RWPE1 (cell line): ENCODE data around the gene IFT172.

Source experiments
- CTCF ChIA-PET: fragments of 350-600 bp; sonication (Branson Sonifier 250); formaldehyde crosslinking; extraction: SDS; loops from one replicate; lab custom pipeline; 2021; lab: Yijun Ruan, JAX
- POLR2A ChIA-PET: fragments of 400-600 bp; formaldehyde crosslinking; extraction: SDS; loops from one replicate; lab custom pipeline; 2020; ENCODE audit warnings: antibody characterized with exemption; ENCODE audit not compliant: low non-redundant PET; lab: Yijun Ruan, JAX
- DNase-seq: peaks from one replicate; pipeline ENCODE4 v3.0.0; 2012; ENCODE audit warnings: low spot score
- H3K27ac ChIP-seq: fragments of 450-650 bp; 2 replicates; pipeline ENCODE4 v1.5.1; 2017
- TF ChIP-seq, protein P1 (sequence below): fragments of 450-650 bp; conservative IDR thresholded peaks from 2 replicates; pipeline ENCODE4 v1.5.1; 2017; ENCODE audit warnings: low read depth, mild to moderate bottlenecking

IFT172 gene

GRCh38 chr2:27422958-27423357 lies 66.6 kb downstream of the IFT172 start:
- DNase-seq = no peak
- ChIA-PET CTCF (no interaction called here), POLR2A (no interaction called here)
- TF ChIP-seq, protein P1, sequence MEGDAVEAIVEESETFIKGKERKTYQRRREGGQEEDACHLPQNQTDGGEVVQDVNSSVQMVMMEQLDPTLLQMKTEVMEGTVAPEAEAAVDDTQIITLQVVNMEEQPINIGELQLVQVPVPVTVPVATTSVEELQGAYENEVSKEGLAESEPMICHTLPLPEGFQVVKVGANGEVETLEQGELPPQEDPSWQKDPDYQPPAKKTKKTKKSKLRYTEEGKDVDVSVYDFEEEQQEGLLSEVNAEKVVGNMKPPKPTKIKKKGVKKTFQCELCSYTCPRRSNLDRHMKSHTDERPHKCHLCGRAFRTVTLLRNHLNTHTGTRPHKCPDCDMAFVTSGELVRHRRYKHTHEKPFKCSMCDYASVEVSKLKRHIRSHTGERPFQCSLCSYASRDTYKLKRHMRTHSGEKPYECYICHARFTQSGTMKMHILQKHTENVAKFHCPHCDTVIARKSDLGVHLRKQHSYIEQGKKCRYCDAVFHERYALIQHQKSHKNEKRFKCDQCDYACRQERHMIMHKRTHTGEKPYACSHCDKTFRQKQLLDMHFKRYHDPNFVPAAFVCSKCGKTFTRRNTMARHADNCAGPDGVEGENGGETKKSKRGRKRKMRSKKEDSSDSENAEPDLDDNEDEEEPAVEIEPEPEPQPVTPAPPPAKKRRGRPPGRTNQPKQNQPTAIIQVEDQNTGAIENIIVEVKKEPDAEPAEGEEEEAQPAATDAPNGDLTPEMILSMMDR = no peak
- no peak overlapping the region for H3K27ac ChIP-seq

GRCh38 chr2:27421660-27422250 lies 67.8 kb downstream of the IFT172 start:
- TF ChIP-seq, protein P1 = no peak
- H3K27ac ChIP-seq = no peak overlapping the region
- no peak for DNase-seq
- ChIA-PET POLR2A (no interaction called here), CTCF (interaction anchor here (0.7 kb wide), 1 partner anchor 189 kb away, joined by 3 read pairs; no protein-coding TSS in a partner anchor)

DNA sequence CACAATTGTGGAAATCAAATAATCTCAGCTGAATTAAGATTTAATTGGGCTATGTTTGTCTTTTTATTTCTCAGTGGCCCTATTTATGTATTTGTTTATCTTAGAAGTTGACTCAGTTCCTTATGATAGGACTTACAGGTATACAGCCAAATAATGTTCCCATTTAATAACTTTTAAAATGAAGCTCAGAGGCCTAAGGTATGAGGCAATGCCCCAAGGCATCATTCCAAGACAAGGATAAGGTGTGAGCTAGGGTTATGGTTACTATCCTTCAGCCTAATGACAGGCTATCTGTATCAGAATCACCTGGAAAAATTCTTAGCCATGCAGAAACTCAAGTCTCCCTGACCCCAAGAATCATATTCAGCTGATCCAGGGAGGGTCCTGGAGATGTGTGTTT lies 68.5 kb downstream of the IFT172 start:
- CTCF ChIA-PET = interaction anchor here (0.6 kb wide), 1 partner anchor 27 kb away, joined by 3 read pairs; no protein-coding TSS in a partner anchor
- POLR2A ChIA-PET = interaction anchor here (0.5 to 0.6 kb wide), 2 partner anchors 112 to 128 kb away, joined by 3 to 5 read pairs; no protein-coding TSS in a partner anchor
- TF ChIP-seq, protein P1 = no peak
- no peak overlapping the region for H3K27ac ChIP-seq
- DNase-seq = no peak

DNA sequence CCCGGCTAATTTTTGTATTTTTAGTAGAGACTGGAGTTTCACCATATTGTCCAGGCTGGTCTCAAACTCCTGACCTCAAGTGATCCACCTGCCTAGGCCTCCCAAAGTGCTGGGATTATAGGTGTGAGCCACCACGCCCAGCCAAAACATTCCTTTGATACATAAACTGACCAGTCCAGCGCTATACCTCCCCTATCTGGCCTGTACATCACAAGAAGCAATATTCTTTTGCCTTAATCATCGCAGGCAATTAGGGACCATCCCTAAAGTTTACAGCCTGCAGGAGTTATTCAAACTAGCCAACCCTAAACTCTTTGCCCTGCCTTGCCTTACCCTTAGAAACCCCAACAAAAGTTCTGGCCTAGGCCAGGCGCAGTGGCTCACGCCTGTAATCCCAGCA lies 73.4 kb downstream of the IFT172 start:
- TF ChIP-seq, protein P1 = no peak
- DNase-seq = no peak
- POLR2A ChIA-PET = no interaction called here
- H3K27ac ChIP-seq = no peak overlapping the region
- CTCF ChIA-PET = no interaction called here

DNA sequence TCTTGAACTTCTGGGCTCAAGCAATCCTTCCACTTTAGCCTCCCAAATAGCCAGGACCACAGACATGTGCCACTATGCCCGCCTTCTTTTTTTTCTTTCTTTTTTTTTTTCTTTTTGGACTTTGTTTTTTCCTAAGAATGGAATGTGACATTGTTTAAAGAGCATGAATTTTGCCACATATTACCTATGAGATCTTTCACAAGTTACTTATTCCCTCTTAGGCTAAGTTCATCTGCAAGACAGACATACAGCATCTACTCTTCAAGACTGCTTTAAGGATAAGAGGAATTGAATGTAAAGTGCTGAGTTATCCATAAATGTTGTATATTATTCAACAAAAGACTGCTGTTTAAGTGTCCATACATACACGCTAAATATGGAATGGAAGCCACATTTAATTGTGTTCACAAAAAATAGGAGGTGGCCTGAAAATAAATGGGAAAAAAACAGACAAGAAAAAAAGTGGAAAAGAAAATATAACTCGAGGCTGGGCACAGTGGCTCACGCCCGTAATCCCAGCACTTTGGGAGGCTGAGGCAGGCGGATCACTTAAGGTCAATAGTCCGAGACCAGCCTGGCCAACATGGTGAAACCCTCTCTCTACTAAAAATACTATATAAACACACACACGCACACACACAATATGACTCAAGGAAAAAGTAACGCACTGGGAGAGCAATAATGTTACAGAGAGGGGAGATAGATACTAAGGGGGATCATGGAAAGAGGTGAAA lies 77.0 kb downstream of the IFT172 start:
- CTCF ChIA-PET = no interaction called here
- H3K27ac ChIP-seq = no peak overlapping the region
- DNase-seq = no peak
- TF ChIP-seq, protein P1 = no peak
- POLR2A ChIA-PET = no interaction called here

DNA sequence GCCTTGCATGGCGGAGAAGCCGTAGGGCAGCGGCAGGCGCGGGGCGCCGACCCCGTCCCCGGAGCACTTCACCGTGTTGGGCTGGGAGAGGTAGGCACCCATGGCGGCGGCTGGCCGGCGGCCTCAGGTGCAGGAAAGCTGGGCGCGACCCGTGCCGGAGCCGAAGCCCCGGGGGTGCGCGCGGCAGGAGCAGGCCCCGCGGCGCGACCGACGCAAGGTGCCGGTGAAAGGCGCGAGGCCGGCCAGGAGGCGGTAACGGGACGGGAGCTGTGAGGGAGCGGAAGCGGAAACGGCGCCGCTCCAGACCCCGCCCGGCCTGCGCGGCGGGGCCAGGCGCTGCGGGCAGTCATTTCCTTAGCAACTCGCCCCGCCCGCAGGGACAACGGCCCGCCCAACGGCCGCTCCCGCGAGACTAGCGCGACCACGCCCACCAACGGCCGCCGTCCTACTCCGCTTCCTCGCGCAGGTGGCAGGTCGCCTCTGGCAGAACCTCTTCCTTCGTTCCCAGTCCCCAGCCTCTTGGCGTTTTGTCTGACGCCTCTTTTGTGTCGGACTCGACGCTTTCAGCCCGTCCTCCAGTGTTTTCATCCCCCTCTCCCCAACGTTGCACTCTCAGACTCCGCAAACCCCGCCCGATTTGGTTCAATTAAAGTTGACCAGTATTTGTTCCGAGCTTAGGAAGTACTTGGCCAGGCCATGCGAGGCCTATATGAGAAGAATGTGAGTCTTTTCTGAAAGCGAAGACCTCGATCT lies 80.0 kb downstream of the IFT172 start, which contains the start of gene PPM1G:
Gene PPM1G, minus strand, starts transcription at position 271 of the 753 bp plus-strand sequence. Its CDS starts 169 bp downstream, at position 102.
- CTCF ChIA-PET = interaction anchor here (0.6 to 2.9 kb wide), 2 partner anchors 20 to 30 kb away, joined by 4 to 19 read pairs; partner anchors contain the start of gene NRBP1
- H3K27ac ChIP-seq = peak within 1 kb of the TSS; percentile 88
- POLR2A ChIA-PET = interaction anchor here (1.0 to 1.1 kb wide), 3 partner anchors 15 to 94 kb away, joined by 4 to 7 read pairs (median 4); partner anchors contain the start of gene NRBP1
- DNase-seq = peak; percentile 92
- TF ChIP-seq, protein P1 = no peak
